Fibroblast of lung (primary cell): ENCODE measurements around the gene TMEM62.

Experiments used
- EZH2 ChIP-seq: IDR thresholded peaks from 2 replicates; pipeline ENCODE4 v1.5.1; 2012; ENCODE audit warnings: low read length, control low read depth, mild to moderate bottlenecking; ENCODE audit errors: missing control alignments
- TF ChIP-seq, protein P1 (sequence below), 2 donors: IDR thresholded peaks in 1 of 2; conservative IDR thresholded peaks in 1 of 2; 1 replicate in 1 of 2; 2 replicates in 1 of 2; pipeline ENCODE4 v1.5.1; 2011 to 2012; ENCODE audit warnings: low read length in 2 of 2, control low read depth in 1 of 2, inconsistent platforms in 1 of 2, low read depth in 1 of 2, mild to moderate bottlenecking in 1 of 2

DNA sequence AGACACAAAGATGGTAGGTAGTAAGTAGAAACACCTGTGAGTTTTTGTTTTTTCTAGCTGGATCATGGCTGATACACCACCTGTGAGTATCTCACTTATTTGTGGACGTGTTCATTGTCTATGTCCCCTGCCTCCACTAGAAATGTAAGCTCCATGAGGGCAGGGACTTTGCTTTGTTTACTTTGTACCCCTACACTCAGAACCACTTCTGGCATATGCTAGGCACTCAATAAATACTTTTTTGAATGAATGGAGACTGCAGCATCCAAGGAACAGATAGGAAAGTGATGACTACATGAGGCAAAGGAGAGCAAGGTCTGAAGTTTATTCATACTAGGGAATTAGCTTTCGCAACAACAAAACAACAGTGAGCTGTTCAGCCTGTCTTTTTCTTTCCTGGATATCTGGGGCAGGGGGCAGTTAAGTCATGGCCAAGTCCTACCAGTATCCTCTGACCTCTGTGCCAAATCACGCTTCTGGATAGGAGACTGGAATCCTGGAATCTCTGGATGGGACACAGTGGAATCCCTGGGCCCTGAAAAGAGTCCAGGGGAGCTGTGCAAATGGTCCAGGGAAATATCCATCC is 99.0 kb downstream of the TMEM62 start:
- no peak for TF ChIP-seq EZH2
- TF ChIP-seq, protein P1, sequence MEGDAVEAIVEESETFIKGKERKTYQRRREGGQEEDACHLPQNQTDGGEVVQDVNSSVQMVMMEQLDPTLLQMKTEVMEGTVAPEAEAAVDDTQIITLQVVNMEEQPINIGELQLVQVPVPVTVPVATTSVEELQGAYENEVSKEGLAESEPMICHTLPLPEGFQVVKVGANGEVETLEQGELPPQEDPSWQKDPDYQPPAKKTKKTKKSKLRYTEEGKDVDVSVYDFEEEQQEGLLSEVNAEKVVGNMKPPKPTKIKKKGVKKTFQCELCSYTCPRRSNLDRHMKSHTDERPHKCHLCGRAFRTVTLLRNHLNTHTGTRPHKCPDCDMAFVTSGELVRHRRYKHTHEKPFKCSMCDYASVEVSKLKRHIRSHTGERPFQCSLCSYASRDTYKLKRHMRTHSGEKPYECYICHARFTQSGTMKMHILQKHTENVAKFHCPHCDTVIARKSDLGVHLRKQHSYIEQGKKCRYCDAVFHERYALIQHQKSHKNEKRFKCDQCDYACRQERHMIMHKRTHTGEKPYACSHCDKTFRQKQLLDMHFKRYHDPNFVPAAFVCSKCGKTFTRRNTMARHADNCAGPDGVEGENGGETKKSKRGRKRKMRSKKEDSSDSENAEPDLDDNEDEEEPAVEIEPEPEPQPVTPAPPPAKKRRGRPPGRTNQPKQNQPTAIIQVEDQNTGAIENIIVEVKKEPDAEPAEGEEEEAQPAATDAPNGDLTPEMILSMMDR (conservative IDR thresholded peaks at IDR 0.05 in 1 of 2, IDR thresholded peaks at IDR 0.05 in 1 of 2; ENCODE audit: low read depth in 1 of 2, low read length in 2 of 2), result no peak
